Fibroblast of lung (primary cell): Measurements from ENCODE around the gene PXN. TPM values are rescaled to one million over a fixed set of nuclear protein-coding genes. Genes with fewer than 3 reads are reported as not detected.

Experiments used
- DNase-seq, 2 donors: peaks; one replicate each; pipeline versions ENCODE4 v3.0.0 to v3.0.0-alpha.2; 2010; ENCODE audit warnings: low read depth in 2 of 2
- H2AFZ ChIP-seq: 2 replicates; pipeline ENCODE4 v1.5.1; 2012; ENCODE audit warnings: low read length, control low read depth, inconsistent platforms
- H3K27ac ChIP-seq: 2 replicates; pipeline ENCODE4 v1.5.1; 2011; ENCODE audit warnings: low read length, control low read depth; ENCODE audit not compliant: insufficient read depth
- H3K27me3 ChIP-seq: 2 replicates; pipeline ENCODE4 v1.5.1; 2011; ENCODE audit warnings: mild to moderate bottlenecking, low read length; ENCODE audit not compliant: control insufficient read depth, insufficient read depth
- H3K36me3 ChIP-seq: 2 replicates; pipeline ENCODE4 v1.5.1; 2011; ENCODE audit warnings: low read length; ENCODE audit not compliant: control insufficient read depth, insufficient read depth
- H3K4me1 ChIP-seq: 2 replicates; pipeline ENCODE4 v1.5.1; 2011; ENCODE audit warnings: low read length; ENCODE audit not compliant: control insufficient read depth, insufficient read depth; ENCODE audit errors: extremely low read depth
- H3K4me2 ChIP-seq: 2 replicates; pipeline ENCODE4 v1.5.1; 2011; ENCODE audit warnings: low read length, control low read depth; ENCODE audit not compliant: insufficient read depth; ENCODE audit errors: extremely low read depth
- H3K4me3 ChIP-seq, 4 experiments: fragments of 200-600 bp in 1 of 4; sonication (generic) in 1 of 4; replicated peaks in 1 of 4; 2 replicates each; pipeline ENCODE4 v1.5.1; 2011 to 2016; ENCODE audit warnings: low read length in 4 of 4, low read depth in 3 of 4, mild to moderate bottlenecking in 3 of 4, control low read depth in 2 of 4, inconsistent platforms in 1 of 4, mixed read lengths in 1 of 4; ENCODE audit not compliant: insufficient read depth in 1 of 4; ENCODE audit errors: control extremely low read depth in 1 of 4
- H3K79me2 ChIP-seq: 2 replicates; pipeline ENCODE4 v1.5.1; 2012; ENCODE audit warnings: mild to moderate bottlenecking, low read length, inconsistent platforms; ENCODE audit not compliant: control insufficient read depth, insufficient read depth
- H3K9ac ChIP-seq: 2 replicates; pipeline ENCODE4 v1.5.1; 2011; ENCODE audit warnings: mild to moderate bottlenecking, low read length, control low read depth; ENCODE audit not compliant: insufficient read depth
- H3K9me3 ChIP-seq: 2 replicates; pipeline ENCODE4 v1.5.1; 2012; ENCODE audit warnings: low read depth, low read length; ENCODE audit not compliant: control insufficient read depth, insufficient read depth
- H4K20me1 ChIP-seq: 2 replicates; pipeline ENCODE4 v1.5.1; 2011; ENCODE audit warnings: low read length; ENCODE audit not compliant: control insufficient read depth, insufficient read depth; ENCODE audit errors: extremely low read depth
- EZH2 ChIP-seq: IDR thresholded peaks from 2 replicates; pipeline ENCODE4 v1.5.1; 2012; ENCODE audit warnings: low read length, control low read depth, mild to moderate bottlenecking; ENCODE audit errors: missing control alignments
- polyA plus RNA-seq, 2 donors: library from polyadenylated mRNA; depleted of rRNA in 1 of 2; stranded (reverse) in 1 of 2; unstranded in 1 of 2; fragments of >200 nt; gene quantifications; 2 replicates each; pipeline ENCODE4 v1.2.1, GENCODE V29; 2011 to 2012; ENCODE audit warnings: missing spikeins in 1 of 2
- total RNA-seq: library from RNA; depleted of rRNA; stranded (reverse); fragments of >200 nt; gene quantifications from 2 replicates; pipeline ENCODE4 v1.2.1, GENCODE V29; 2014
- TF ChIP-seq, protein P1 (sequence below), 2 donors: IDR thresholded peaks in 1 of 2; conservative IDR thresholded peaks in 1 of 2; 1 replicate in 1 of 2; 2 replicates in 1 of 2; pipeline ENCODE4 v1.5.1; 2011 to 2012; ENCODE audit warnings: low read length in 2 of 2, control low read depth in 1 of 2, inconsistent platforms in 1 of 2, low read depth in 1 of 2, mild to moderate bottlenecking in 1 of 2

PXN gene
- total and polyA plus RNA-seq, 2 donors (not counting 1 experiment from before 2014, with no cell fraction given): 21.5 to 31.4 TPM

DNA sequence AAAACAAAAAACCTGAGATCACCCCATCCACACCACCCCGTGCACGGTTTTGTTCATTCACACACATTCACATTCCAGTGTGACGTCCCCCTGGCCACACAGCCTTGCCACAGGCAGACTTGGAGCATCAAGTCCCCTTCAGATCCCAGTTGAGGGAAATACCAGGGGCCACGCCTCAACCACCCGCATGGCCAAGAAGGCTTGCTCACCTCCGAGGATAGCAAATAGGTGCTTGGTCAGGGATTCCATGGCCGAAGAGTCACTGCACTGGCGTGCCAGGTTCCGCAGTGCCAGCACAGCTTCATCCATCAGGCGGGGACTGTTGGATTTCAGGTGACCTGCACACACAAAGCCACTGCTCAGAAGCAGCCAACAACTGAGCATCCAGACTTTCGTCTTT, 90.0 kb downstream of the PXN start:
- no peak for DNase-seq
- Histone ChIP-seq H3K9me3 (no peaks in the 10 kb centered on the region), H3K79me2 (peaks cover 2% of the 10 kb centered on the region), H3K27me3 (no peaks in the 10 kb centered on the region), H3K4me3 (no peak overlapping the region), H4K20me1 (no peaks in the 10 kb centered on the region), H3K36me3 (peaks cover 25% of the 10 kb centered on the region), H2AFZ (no peak overlapping the region), H3K9ac (no peak overlapping the region), H3K4me1 (no peaks in the 10 kb centered on the region), H3K27ac (no peak overlapping the region), H3K4me2 (no peak overlapping the region)
- no peak for TF ChIP-seq EZH2
- TF ChIP-seq, protein P1, sequence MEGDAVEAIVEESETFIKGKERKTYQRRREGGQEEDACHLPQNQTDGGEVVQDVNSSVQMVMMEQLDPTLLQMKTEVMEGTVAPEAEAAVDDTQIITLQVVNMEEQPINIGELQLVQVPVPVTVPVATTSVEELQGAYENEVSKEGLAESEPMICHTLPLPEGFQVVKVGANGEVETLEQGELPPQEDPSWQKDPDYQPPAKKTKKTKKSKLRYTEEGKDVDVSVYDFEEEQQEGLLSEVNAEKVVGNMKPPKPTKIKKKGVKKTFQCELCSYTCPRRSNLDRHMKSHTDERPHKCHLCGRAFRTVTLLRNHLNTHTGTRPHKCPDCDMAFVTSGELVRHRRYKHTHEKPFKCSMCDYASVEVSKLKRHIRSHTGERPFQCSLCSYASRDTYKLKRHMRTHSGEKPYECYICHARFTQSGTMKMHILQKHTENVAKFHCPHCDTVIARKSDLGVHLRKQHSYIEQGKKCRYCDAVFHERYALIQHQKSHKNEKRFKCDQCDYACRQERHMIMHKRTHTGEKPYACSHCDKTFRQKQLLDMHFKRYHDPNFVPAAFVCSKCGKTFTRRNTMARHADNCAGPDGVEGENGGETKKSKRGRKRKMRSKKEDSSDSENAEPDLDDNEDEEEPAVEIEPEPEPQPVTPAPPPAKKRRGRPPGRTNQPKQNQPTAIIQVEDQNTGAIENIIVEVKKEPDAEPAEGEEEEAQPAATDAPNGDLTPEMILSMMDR (conservative IDR thresholded peaks at IDR 0.05 in 1 of 2, IDR thresholded peaks at IDR 0.05 in 1 of 2; ENCODE audit: low read depth in 1 of 2, low read length in 2 of 2): no peak

DNA sequence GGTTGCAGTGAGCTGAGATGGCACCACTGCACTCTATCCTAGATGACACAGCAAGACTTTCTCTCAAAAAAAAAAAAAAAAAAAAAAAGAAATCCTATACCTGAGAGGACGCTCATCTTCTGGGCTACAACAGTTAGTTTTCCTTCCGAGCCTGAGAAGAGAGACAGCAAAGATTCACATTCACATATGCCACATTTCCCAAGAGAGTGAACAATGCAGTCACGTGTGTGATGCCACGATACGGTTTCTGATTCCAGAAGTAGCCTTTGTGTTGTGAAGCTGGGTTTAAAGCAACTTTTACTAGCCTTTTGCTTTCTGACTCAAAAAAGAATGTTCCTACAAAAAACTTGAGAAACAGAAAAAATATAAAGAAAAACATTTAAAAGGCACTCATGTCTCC, 90.5 kb downstream of the PXN start:
- no peak overlapping the region for H3K9ac ChIP-seq
- no peak overlapping the region for H3K27ac ChIP-seq
- no peak for DNase-seq
- H3K4me2 ChIP-seq: no peak overlapping the region
- H3K4me3 ChIP-seq: no peak overlapping the region
- no peaks in the 10 kb centered on the region for H3K4me1 ChIP-seq
- peaks cover 2% of the 10 kb centered on the region for H3K79me2 ChIP-seq
- no peaks in the 10 kb centered on the region for H3K27me3 ChIP-seq
- peaks cover 26% of the 10 kb centered on the region for H3K36me3 ChIP-seq
- no peaks in the 10 kb centered on the region for H3K9me3 ChIP-seq
- TF ChIP-seq EZH2: no peak
- TF ChIP-seq, protein P1 (conservative IDR thresholded peaks at IDR 0.05 in 1 of 2, IDR thresholded peaks at IDR 0.05 in 1 of 2; ENCODE audit: low read depth in 1 of 2, low read length in 2 of 2): no peak
- no peaks in the 10 kb centered on the region for H4K20me1 ChIP-seq
- no peak overlapping the region for H2AFZ ChIP-seq

DNA sequence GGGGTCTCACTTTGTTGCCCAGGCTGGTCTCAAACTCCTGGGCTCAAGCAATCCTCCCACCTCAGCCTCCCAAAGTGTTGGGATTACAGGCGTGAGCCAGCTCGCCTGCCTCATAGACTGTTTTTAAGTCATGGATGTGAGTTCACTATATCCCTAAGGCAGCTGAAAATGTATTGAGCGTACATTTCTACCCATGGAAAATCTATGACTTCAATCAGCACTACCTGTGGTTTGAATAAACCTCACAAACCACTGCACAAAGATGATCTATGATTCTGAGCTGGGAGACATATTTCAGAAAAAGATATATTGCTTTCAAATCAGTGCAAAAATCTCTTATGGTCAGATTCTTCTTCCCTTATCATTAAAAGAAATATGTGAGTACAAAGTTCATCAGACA, 93.5 kb downstream of the PXN start:
- Histone ChIP-seq H3K27me3 (no peaks in the 10 kb centered on the region), H2AFZ (no peak overlapping the region), H4K20me1 (no peaks in the 10 kb centered on the region), H3K4me2 (no peak overlapping the region), H3K79me2 (no peaks in the 10 kb centered on the region), H3K4me1 (no peaks in the 10 kb centered on the region), H3K9me3 (no peaks in the 10 kb centered on the region), H3K27ac (no peak overlapping the region), H3K9ac (no peak overlapping the region), H3K36me3 (peaks cover 19% of the 10 kb centered on the region), H3K4me3 (no peak overlapping the region)
- TF ChIP-seq, protein P1 (conservative IDR thresholded peaks at IDR 0.05 in 1 of 2, IDR thresholded peaks at IDR 0.05 in 1 of 2; ENCODE audit: low read depth in 1 of 2, low read length in 2 of 2): no peak
- TF ChIP-seq EZH2: no peak
- no peak for DNase-seq
